DND-41 (cell line): ENCODE data around the gene WDFY4.

ENCODE experiments used
- ATAC-seq: fragments of 200-7000 bp; cut with Tn5 transposase; 3 replicates; pipeline ENCODE4 v1.9.1; 2021; ENCODE audit warnings: low read depth; ENCODE audit not compliant: insufficient read depth
- DNase-seq: peaks from one replicate; pipeline ENCODE4 v3.0.0-alpha.2; 2020
- H2AFZ ChIP-seq: 2 replicates; pipeline ENCODE4 v1.6.0; 2012; ENCODE audit warnings: low read depth, low read length
- H3K27ac ChIP-seq: 2 replicates; pipeline ENCODE4 v1.5.1; 2012; ENCODE audit warnings: low read length, inconsistent platforms
- H3K27me3 ChIP-seq: fragments of 200-600 bp; sonication (generic); 2 replicates; pipeline ENCODE4 v1.6.0; 2012; ENCODE audit warnings: low read length, mild to moderate bottlenecking, inconsistent platforms; ENCODE audit not compliant: insufficient read depth, poor library complexity
- H3K36me3 ChIP-seq: 2 replicates; pipeline ENCODE4 v1.5.1; 2012; ENCODE audit warnings: low read length, inconsistent platforms; ENCODE audit not compliant: insufficient read depth
- H3K4me1 ChIP-seq: 2 replicates; pipeline ENCODE4 v1.5.1; 2012; ENCODE audit warnings: mild to moderate bottlenecking, low read length; ENCODE audit not compliant: insufficient read depth
- H3K4me2 ChIP-seq: 2 replicates; pipeline ENCODE4 v1.6.0; 2012; ENCODE audit warnings: mild to moderate bottlenecking, moderate library complexity, low read length, inconsistent platforms; ENCODE audit not compliant: insufficient read depth
- H3K4me3 ChIP-seq, 2 experiments: fragments of 200-600 bp in 1 of 2; shearing (Covaris generic) in 1 of 2; 2 replicates each; pipeline ENCODE4 v1.5.1; 2012 to 2016; ENCODE audit warnings: inconsistent platforms in 2 of 2, low read length in 2 of 2, mild to moderate bottlenecking in 2 of 2, low read depth in 1 of 2, moderate library complexity in 1 of 2
- H3K79me2 ChIP-seq: 2 replicates; pipeline ENCODE4 v1.6.0; 2012; ENCODE audit warnings: low read length, inconsistent platforms; ENCODE audit not compliant: insufficient read depth
- H3K9ac ChIP-seq: 2 replicates; pipeline ENCODE4 v1.6.0; 2012; ENCODE audit warnings: low read depth, mild to moderate bottlenecking, inconsistent platforms, low read length, moderate library complexity
- H3K9me3 ChIP-seq: 2 replicates; pipeline ENCODE4 v1.5.1; 2012; ENCODE audit warnings: low read length, moderate library complexity, mild to moderate bottlenecking, inconsistent platforms; ENCODE audit not compliant: insufficient read depth, severe bottlenecking
- H4K20me1 ChIP-seq: 2 replicates; pipeline ENCODE4 v1.6.0; 2012; ENCODE audit warnings: low read length; ENCODE audit not compliant: insufficient read depth
- EZH2 ChIP-seq: IDR thresholded peaks from 3 replicates; pipeline ENCODE4 v1.6.1; 2012; ENCODE audit warnings: borderline replicate concordance, low read depth, mild to moderate bottlenecking, moderate library complexity, low read length, inconsistent platforms; ENCODE audit not compliant: severe bottlenecking
- TF ChIP-seq, protein P1 (sequence below): IDR thresholded peaks from 2 replicates; pipeline ENCODE4 v1.5.1; 2012; ENCODE audit warnings: borderline replicate concordance, low read length, moderate library complexity, mild to moderate bottlenecking; ENCODE audit not compliant: poor library complexity, severe bottlenecking; ENCODE audit errors: extremely low read depth

WDFY4 gene

GRCh38 chr10:48804740-48805182 lies 120.1 kb downstream of the WDFY4 start:
- ATAC-seq (peak; percentile 95), DNase-seq (peak; percentile 79)
- H3K9ac ChIP-seq: peak overlapping the region; percentile 30
- H3K9me3 ChIP-seq: peaks cover 3% of the 10 kb centered on the region
- H3K27ac ChIP-seq: peak overlapping the region; percentile 61
- TF ChIP-seq EZH2: no peak
- no peaks in the 10 kb centered on the region for H3K36me3 ChIP-seq
- H3K4me3 ChIP-seq: no peak overlapping the region
- H3K4me2 ChIP-seq: peak overlapping the region; percentile 49
- H3K79me2 ChIP-seq: no peaks in the 10 kb centered on the region
- H2AFZ ChIP-seq: peak overlapping the region; percentile 19
- no peaks in the 10 kb centered on the region for H3K27me3 ChIP-seq
- no peaks in the 10 kb centered on the region for H4K20me1 ChIP-seq
- peaks cover 48% of the 10 kb centered on the region for H3K4me1 ChIP-seq

- Histone ChIP-seq H3K4me2 (peak overlapping the region; percentile 49), H3K27me3 (no peaks in the 10 kb centered on the region), H3K4me1 (peaks cover 43% of the 10 kb centered on the region), H3K79me2 (no peaks in the 10 kb centered on the region), H4K20me1 (no peaks in the 10 kb centered on the region), H3K27ac (peak overlapping the region; percentile 61), H3K4me3 (no peak overlapping the region), H3K9me3 (no peaks in the 10 kb centered on the region), H3K36me3 (no peaks in the 10 kb centered on the region), H3K9ac (peak overlapping the region; percentile 30), H2AFZ (peak overlapping the region; percentile 19)
- DNase-seq (no peak), ATAC-seq (no peak)
- TF ChIP-seq, protein P1, sequence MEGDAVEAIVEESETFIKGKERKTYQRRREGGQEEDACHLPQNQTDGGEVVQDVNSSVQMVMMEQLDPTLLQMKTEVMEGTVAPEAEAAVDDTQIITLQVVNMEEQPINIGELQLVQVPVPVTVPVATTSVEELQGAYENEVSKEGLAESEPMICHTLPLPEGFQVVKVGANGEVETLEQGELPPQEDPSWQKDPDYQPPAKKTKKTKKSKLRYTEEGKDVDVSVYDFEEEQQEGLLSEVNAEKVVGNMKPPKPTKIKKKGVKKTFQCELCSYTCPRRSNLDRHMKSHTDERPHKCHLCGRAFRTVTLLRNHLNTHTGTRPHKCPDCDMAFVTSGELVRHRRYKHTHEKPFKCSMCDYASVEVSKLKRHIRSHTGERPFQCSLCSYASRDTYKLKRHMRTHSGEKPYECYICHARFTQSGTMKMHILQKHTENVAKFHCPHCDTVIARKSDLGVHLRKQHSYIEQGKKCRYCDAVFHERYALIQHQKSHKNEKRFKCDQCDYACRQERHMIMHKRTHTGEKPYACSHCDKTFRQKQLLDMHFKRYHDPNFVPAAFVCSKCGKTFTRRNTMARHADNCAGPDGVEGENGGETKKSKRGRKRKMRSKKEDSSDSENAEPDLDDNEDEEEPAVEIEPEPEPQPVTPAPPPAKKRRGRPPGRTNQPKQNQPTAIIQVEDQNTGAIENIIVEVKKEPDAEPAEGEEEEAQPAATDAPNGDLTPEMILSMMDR: no peak
- TF ChIP-seq EZH2: no peak
These were observed 120.7 kb downstream of the WDFY4 start for GRCh38 chr10:48805411-48805810.

DNA sequence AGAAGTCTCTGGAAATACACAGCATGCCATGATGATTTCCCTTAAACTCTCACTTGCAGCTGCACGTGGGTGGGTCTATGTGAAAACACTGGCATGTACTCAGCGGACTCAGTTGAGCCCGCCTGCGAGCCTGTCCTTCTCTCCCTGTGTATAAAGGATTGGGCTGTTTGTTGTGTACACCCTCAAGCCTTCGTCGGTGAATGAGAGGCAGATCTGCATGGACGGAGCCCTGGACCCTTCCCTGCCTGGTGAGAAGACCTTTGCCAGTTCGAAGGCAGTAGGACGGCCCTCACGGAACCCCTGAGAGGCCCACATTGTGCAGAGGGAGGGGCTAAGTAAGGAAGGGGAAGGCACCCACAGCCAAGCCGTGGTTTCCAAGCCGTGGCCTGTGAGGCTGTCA lies 121.2 kb downstream of the WDFY4 start:
- no peak for DNase-seq
- no peaks in the 10 kb centered on the region for H3K36me3 ChIP-seq
- H2AFZ ChIP-seq: peak overlapping the region; percentile 19; the same call in 1 of the 2 replicates
- no peak overlapping the region; the same call in 1 of the 2 replicates for H3K27ac ChIP-seq
- no peaks in the 10 kb centered on the region for H4K20me1 ChIP-seq
- H3K9me3 ChIP-seq: no peaks in the 10 kb centered on the region
- no peak for ATAC-seq
- no peak for TF ChIP-seq EZH2
- TF ChIP-seq, protein P1: no peak
- H3K9ac ChIP-seq: no peak overlapping the region
- no peaks in the 10 kb centered on the region for H3K27me3 ChIP-seq
- no peak overlapping the region for H3K4me2 ChIP-seq
- peaks cover 38% of the 10 kb centered on the region for H3K4me1 ChIP-seq
- no peaks in the 10 kb centered on the region for H3K79me2 ChIP-seq
- H3K4me3 ChIP-seq: no peak overlapping the region

DNA sequence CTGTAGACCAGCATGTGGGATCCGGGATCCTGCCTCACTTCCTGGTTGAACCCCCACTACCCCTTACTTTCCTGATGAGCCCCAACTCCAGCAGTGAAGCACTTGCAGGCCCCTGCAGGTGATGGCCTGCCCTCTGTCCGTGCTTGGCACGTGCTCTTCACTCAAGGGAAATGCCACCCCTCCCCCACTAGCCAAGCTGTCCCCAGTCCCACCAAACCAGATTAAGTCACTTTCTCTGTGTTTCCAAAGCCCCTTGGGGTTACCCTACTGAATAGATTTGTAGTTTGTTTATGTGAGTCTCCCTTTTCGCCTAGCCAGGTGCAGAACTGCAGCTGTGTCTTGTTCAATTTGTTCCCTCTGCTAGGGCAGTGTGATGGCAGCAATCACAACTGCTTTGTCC lies 121.7 kb downstream of the WDFY4 start:
- H3K27me3 ChIP-seq: no peaks in the 10 kb centered on the region
- DNase-seq (no peak), ATAC-seq (no peak)
- H3K36me3 ChIP-seq: no peaks in the 10 kb centered on the region
- no peak overlapping the region for H3K4me2 ChIP-seq
- peaks cover 35% of the 10 kb centered on the region for H3K4me1 ChIP-seq
- H3K79me2 ChIP-seq: no peaks in the 10 kb centered on the region
- no peak overlapping the region for H3K4me3 ChIP-seq
- no peaks in the 10 kb centered on the region for H4K20me1 ChIP-seq
- no peaks in the 10 kb centered on the region for H3K9me3 ChIP-seq
- no peak overlapping the region for H3K9ac ChIP-seq
- TF ChIP-seq, protein P1: no peak
- TF ChIP-seq EZH2: no peak
- no peak overlapping the region for H2AFZ ChIP-seq
- H3K27ac ChIP-seq: no peak overlapping the region
